ENCODE data around the gene KCNQ4. TPM values are rescaled to one million over a fixed set of nuclear protein-coding genes. Genes with fewer than 3 reads are reported as not detected.

Gene KCNQ4
- total and polyA plus RNA-seq, 2 donors (not counting 3 experiments of a cell fraction or from before 2014, with no cell fraction given): 0.06 to 0.07 TPM

DNA sequence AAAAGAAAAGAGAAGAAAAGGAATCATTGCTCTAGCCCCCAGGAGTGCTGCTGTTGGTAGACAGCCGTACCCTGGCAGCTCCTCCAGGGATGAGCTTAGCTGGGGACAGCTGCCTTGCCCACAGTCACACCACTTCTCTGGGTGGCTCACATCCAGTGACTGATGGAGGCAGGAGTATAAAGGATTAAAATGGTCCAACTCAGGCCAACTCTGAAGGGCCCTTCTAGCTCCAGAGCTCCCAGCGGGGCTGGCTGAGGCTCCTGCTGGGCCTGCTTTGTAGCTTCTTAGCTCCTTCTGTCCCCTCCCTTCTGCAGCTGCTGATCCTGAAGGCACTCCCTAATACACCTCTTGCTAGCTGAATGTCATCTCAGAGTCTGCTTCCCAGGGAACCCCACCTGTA, 74.2 kb downstream of the KCNQ4 start:
- Histone ChIP-seq H3K9me3 (replicated peaks; ENCODE audit: control insufficient read depth, insufficient read depth, low read length) (no peaks in the 10 kb centered on the region), H3K4me2 (ENCODE audit: insufficient read depth, low read length) (no peak overlapping the region), H2AFZ (ENCODE audit: low read depth, low read length) (no peak overlapping the region), H3K36me3 (ENCODE audit: control insufficient read depth in 2 of 2, extremely low read depth in 1 of 2, insufficient read depth in 2 of 2, low read length in 2 of 2) (no peaks in the 10 kb centered on the region), H3K4me3 (replicated peaks in 1 of 3; ENCODE audit: insufficient read depth in 1 of 3, low read depth in 1 of 3, low read length in 3 of 3) (no peak overlapping the region), H3K4me1 (ENCODE audit: control insufficient read depth, extremely low read depth, insufficient read depth, low read length) (peaks cover 10% of the 10 kb centered on the region), H3K79me2 (ENCODE audit: control insufficient read depth, insufficient read depth, low read length) (no peaks in the 10 kb centered on the region), H4K20me1 (replicated peaks; ENCODE audit: control insufficient read depth, extremely low read depth, insufficient read depth, low read length) (no peaks in the 10 kb centered on the region), H3K27ac (ENCODE audit: insufficient read depth, low read depth, low read length) (no peak overlapping the region), H3K9ac (replicated peaks; ENCODE audit: extremely low read depth, insufficient read depth, low read length) (no peak overlapping the region), H3K27me3 (ENCODE audit: control insufficient read depth in 2 of 2, insufficient read depth in 2 of 2, low read length in 2 of 2) (no peaks in the 10 kb centered on the region), H3K9me1 (replicated peaks; ENCODE audit: control insufficient read depth, extremely low read depth, insufficient read depth, low read length) (no peaks in the 10 kb centered on the region)
- intact Hi-C loops (cut with micrococcal nuclease): no loop called here
- ChIA-PET CTCF (interaction anchor here (0.6 to 23.4 kb wide), 3 partner anchors 8 to 91 kb away, joined by 3 to 898 read pairs (median 13); no protein-coding TSS in a partner anchor), POLR2A (interaction anchor here (0.8 to 1.0 kb wide), 2 partner anchors 122 kb away, joined by 3 read pairs; partner anchors contain the start of gene CTPS1)
- no TSS peak for BruUV-seq (replicated peaks)
- no peak for DNase-seq (ENCODE audit: low read depth, low spot score)
- dilution Hi-C loops (cut with MboI; ENCODE audit: extremely low pct_ligation_motif_present, low sequenced_read_pairs): no loop called here
- TF ChIP-seq, protein P1, sequence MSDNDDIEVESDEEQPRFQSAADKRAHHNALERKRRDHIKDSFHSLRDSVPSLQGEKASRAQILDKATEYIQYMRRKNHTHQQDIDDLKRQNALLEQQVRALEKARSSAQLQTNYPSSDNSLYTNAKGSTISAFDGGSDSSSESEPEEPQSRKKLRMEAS (IDR thresholded peaks at IDR 0.05; ENCODE audit: insufficient read depth, insufficient read length): no peak
- TF ChIP-seq POLR2AphosphoS5 (IDR thresholded peaks at IDR 0.05; ENCODE audit: insufficient read depth, low read depth, low read length) (no peak), POLR2A (IDR thresholded peaks at IDR 0.05; ENCODE audit: low read depth, low read length) (no peak), FOS (IDR thresholded peaks at IDR 0.05; ENCODE audit: borderline replicate concordance, insufficient read depth, low read length) (no peak), EZH2 (IDR thresholded peaks at IDR 0.05; ENCODE audit: borderline replicate concordance, low read depth, low read length, severe bottlenecking) (no peak), MYC (IDR thresholded peaks at IDR 0.05; ENCODE audit: low read depth, low read length) (no peak), JUN (IDR thresholded peaks at IDR 0.05; ENCODE audit: borderline replicate concordance, insufficient read depth, insufficient read length, low read depth) (no peak)
- no peak for FAIRE-seq

DNA sequence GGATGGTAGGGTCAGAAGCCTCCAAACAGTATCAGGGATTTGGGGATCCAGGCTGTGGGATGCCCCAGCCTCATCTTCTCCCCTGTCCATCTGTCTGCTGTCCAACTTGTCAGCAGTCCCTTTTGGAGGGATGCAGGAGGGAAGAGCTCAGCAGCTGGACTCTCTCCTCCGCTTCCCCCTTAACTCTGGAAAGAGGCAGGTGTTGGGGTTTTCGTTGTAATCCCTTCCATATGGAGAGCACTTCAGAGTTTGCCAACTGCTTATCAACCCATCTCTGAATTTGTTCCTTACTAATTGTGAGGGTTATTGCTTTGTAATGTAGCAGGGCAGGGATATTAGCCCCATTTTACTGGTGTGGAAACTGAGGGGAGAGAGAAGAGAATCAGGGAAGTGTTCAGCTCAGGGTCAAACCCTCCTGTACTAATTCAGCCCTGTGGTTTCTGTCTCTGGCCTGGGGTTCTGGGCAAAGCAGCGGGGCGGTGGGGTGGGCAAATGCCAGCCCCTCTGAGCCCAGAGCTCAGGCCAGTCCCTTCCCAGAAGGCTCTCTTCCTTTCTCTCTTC, 75.3 kb downstream of the KCNQ4 start:
- H3K4me1 ChIP-seq (ENCODE audit: control insufficient read depth, extremely low read depth, insufficient read depth, low read length): peaks cover 10% of the 10 kb centered on the region
- dilution Hi-C loops (cut with MboI; ENCODE audit: extremely low pct_ligation_motif_present, low sequenced_read_pairs): no loop called here
- POLR2A ChIA-PET: no interaction called here
- BruUV-seq (replicated peaks): no TSS peak
- TF ChIP-seq POLR2AphosphoS5 (IDR thresholded peaks at IDR 0.05; ENCODE audit: insufficient read depth, low read depth, low read length) (no peak), EZH2 (IDR thresholded peaks at IDR 0.05; ENCODE audit: borderline replicate concordance, low read depth, low read length, severe bottlenecking) (no peak)
- TF ChIP-seq, protein P1 (IDR thresholded peaks at IDR 0.05; ENCODE audit: insufficient read depth, insufficient read length): no peak
- no peak for DNase-seq (ENCODE audit: low read depth, low spot score)
- H3K9ac ChIP-seq (replicated peaks; ENCODE audit: extremely low read depth, insufficient read depth, low read length): no peak overlapping the region
- no peak overlapping the region for H3K4me3 ChIP-seq (replicated peaks in 1 of 3; ENCODE audit: insufficient read depth in 1 of 3, low read depth in 1 of 3, low read length in 3 of 3)
- no peaks in the 10 kb centered on the region for H3K9me3 ChIP-seq (replicated peaks; ENCODE audit: control insufficient read depth, insufficient read depth, low read length)
- no peaks in the 10 kb centered on the region for H3K79me2 ChIP-seq (ENCODE audit: control insufficient read depth, insufficient read depth, low read length)
- H3K27ac ChIP-seq (ENCODE audit: insufficient read depth, low read depth, low read length): no peak overlapping the region
- H3K36me3 ChIP-seq (ENCODE audit: control insufficient read depth in 2 of 2, extremely low read depth in 1 of 2, insufficient read depth in 2 of 2, low read length in 2 of 2): no peaks in the 10 kb centered on the region
- CTCF ChIA-PET: interaction anchor here (1.5 to 23.4 kb wide), 3 partner anchors 9 to 89 kb away, joined by 6 to 898 read pairs (median 13); no protein-coding TSS in a partner anchor
- no peaks in the 10 kb centered on the region for H3K9me1 ChIP-seq (replicated peaks; ENCODE audit: control insufficient read depth, extremely low read depth, insufficient read depth, low read length)
- H3K4me2 ChIP-seq (ENCODE audit: insufficient read depth, low read length): no peak overlapping the region
- intact Hi-C loops (cut with micrococcal nuclease): no loop called here
- no peak for FAIRE-seq
- no peaks in the 10 kb centered on the region for H4K20me1 ChIP-seq (replicated peaks; ENCODE audit: control insufficient read depth, extremely low read depth, insufficient read depth, low read length)
- H2AFZ ChIP-seq (ENCODE audit: low read depth, low read length): no peak overlapping the region
- no peaks in the 10 kb centered on the region for H3K27me3 ChIP-seq (ENCODE audit: control insufficient read depth in 2 of 2, insufficient read depth in 2 of 2, low read length in 2 of 2)
